Astrocyte (in vitro differentiated cells and primary cell): ENCODE measurements around the gene CCDC158. TPM values are rescaled to one million over a fixed set of nuclear protein-coding genes. Genes with fewer than 3 reads are reported as not detected.

ENCODE experiments used
- DNase-seq: peaks from one replicate; pipeline ENCODE4 v3.0.0-alpha.2; 2010; ENCODE audit warnings: low read depth
- FAIRE-seq: peaks from 2 replicates; lab custom pipeline; 2011; peaks lifted over from hg19 to GRCh38; lab: Jason Lieb, UNC
- H2AFZ ChIP-seq: 2 replicates; pipeline ENCODE4 v1.6.0; 2012; ENCODE audit warnings: low read depth, low read length, inconsistent platforms
- H3K27ac ChIP-seq: 2 replicates; pipeline ENCODE4 v1.5.1; 2011; ENCODE audit warnings: low read depth, low read length, inconsistent platforms
- H3K27me3 ChIP-seq: 2 replicates; pipeline ENCODE4 v1.6.0; 2011; ENCODE audit warnings: low read length, inconsistent platforms; ENCODE audit not compliant: insufficient read depth
- H3K36me3 ChIP-seq: 2 replicates; pipeline ENCODE4 v1.5.1; 2011; ENCODE audit warnings: low read length, inconsistent platforms; ENCODE audit not compliant: insufficient read depth
- H3K4me1 ChIP-seq: 2 replicates; pipeline ENCODE4 v1.5.1; 2011; ENCODE audit warnings: low read length, inconsistent platforms; ENCODE audit not compliant: insufficient read depth
- H3K4me2 ChIP-seq: 2 replicates; pipeline ENCODE4 v1.6.0; 2012; ENCODE audit warnings: low read length, inconsistent platforms
- H3K4me3 ChIP-seq: 2 replicates; pipeline ENCODE4 v1.5.1; 2011; ENCODE audit warnings: low read depth, mild to moderate bottlenecking, low read length, inconsistent platforms; ENCODE audit not compliant: insufficient read depth
- H3K79me2 ChIP-seq: 2 replicates; pipeline ENCODE4 v1.6.0; 2012; ENCODE audit warnings: mild to moderate bottlenecking, low read length, inconsistent platforms; ENCODE audit not compliant: insufficient read depth
- H3K9ac ChIP-seq: 2 replicates; pipeline ENCODE4 v1.6.0; 2012; ENCODE audit warnings: mild to moderate bottlenecking, low read length, inconsistent platforms
- H3K9me3 ChIP-seq: 2 replicates; pipeline ENCODE4 v1.5.1; 2012; ENCODE audit warnings: low read depth, mild to moderate bottlenecking, low read length, inconsistent platforms; ENCODE audit not compliant: insufficient read depth
- H4K20me1 ChIP-seq: 2 replicates; pipeline ENCODE4 v1.6.0; 2012; ENCODE audit warnings: low read length, inconsistent platforms; ENCODE audit not compliant: insufficient read depth
- H3K27ac Mint-ChIP-seq: one replicate; pipeline ENCODE4 v1.8.0; 2021; ENCODE audit warnings: mild to moderate bottlenecking, mixed read lengths; ENCODE audit not compliant: unreplicated experiment
- H3K27me3 Mint-ChIP-seq: one replicate; pipeline ENCODE4 v1.8.0; 2021; ENCODE audit warnings: low read depth, mixed read lengths; ENCODE audit not compliant: unreplicated experiment
- H3K36me3 Mint-ChIP-seq: one replicate; pipeline ENCODE4 v1.8.0; 2021; ENCODE audit warnings: low read depth, mixed read lengths; ENCODE audit not compliant: unreplicated experiment
- H3K4me1 Mint-ChIP-seq: one replicate; pipeline ENCODE4 v1.8.0; 2021; ENCODE audit warnings: low read depth, mixed read lengths; ENCODE audit not compliant: unreplicated experiment
- H3K4me3 Mint-ChIP-seq: one replicate; pipeline ENCODE4 v1.8.0; 2021; ENCODE audit warnings: mild to moderate bottlenecking, moderate library complexity, mixed read lengths; ENCODE audit not compliant: unreplicated experiment
- H3K9me3 Mint-ChIP-seq: one replicate; pipeline ENCODE4 v1.8.0; 2021; ENCODE audit warnings: mild to moderate bottlenecking, mixed read lengths; ENCODE audit not compliant: unreplicated experiment
- EZH2 ChIP-seq: IDR thresholded peaks from 2 replicates; pipeline ENCODE4 v1.6.1; 2012; ENCODE audit warnings: mild to moderate bottlenecking, low read length, inconsistent platforms; ENCODE audit not compliant: insufficient read depth
- total RNA-seq: library from RNA; stranded (reverse); gene quantifications from 2 replicates; pipeline ENCODE4 v1.2.1, GENCODE V29; 2021
- TF ChIP-seq, protein P1 (sequence below): IDR thresholded peaks from 2 replicates; pipeline ENCODE4 v1.5.1; 2011; ENCODE audit warnings: low read depth, mild to moderate bottlenecking, inconsistent platforms, low read length, moderate library complexity; ENCODE audit not compliant: insufficient read depth

CCDC158 gene
- total RNA-seq, 1 donor from 2014 or later = not detected

DNA sequence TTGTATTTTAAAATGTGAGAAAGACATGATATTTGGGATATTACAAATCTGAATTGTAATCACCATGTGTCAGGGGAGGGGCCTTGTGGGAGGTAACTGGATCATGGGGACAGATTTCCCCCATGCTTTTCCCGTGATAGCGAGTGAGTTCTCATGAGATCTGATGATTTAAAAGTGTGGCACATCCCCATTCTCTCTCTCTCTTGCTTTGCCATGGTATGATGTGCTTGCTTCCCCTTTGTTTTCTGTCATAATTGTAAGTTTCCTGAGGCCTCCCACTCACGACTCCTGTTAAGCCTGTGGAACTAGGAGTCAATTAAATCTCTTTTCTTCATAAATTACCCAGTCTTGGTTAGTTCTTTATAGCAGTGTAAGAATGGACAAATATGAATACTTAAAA, 39.0 kb downstream of the CCDC158 start:
- H3K4me3 Mint-ChIP-seq = no peak overlapping the region
- H3K4me1 ChIP-seq = no peaks in the 10 kb centered on the region
- DNase-seq (no peak), FAIRE-seq (no peak)
- H3K36me3 Mint-ChIP-seq = no peaks in the 10 kb centered on the region
- H2AFZ ChIP-seq = no peak overlapping the region
- no peak overlapping the region for H3K4me3 ChIP-seq
- H3K27me3 ChIP-seq = no peaks in the 10 kb centered on the region
- H3K27me3 Mint-ChIP-seq = no peaks in the 10 kb centered on the region
- no peaks in the 10 kb centered on the region for H4K20me1 ChIP-seq
- H3K9me3 ChIP-seq = no peaks in the 10 kb centered on the region
- TF ChIP-seq, protein P1, sequence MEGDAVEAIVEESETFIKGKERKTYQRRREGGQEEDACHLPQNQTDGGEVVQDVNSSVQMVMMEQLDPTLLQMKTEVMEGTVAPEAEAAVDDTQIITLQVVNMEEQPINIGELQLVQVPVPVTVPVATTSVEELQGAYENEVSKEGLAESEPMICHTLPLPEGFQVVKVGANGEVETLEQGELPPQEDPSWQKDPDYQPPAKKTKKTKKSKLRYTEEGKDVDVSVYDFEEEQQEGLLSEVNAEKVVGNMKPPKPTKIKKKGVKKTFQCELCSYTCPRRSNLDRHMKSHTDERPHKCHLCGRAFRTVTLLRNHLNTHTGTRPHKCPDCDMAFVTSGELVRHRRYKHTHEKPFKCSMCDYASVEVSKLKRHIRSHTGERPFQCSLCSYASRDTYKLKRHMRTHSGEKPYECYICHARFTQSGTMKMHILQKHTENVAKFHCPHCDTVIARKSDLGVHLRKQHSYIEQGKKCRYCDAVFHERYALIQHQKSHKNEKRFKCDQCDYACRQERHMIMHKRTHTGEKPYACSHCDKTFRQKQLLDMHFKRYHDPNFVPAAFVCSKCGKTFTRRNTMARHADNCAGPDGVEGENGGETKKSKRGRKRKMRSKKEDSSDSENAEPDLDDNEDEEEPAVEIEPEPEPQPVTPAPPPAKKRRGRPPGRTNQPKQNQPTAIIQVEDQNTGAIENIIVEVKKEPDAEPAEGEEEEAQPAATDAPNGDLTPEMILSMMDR = no peak
- no peak overlapping the region for H3K27ac Mint-ChIP-seq
- H3K9me3 Mint-ChIP-seq = peaks cover 3% of the 10 kb centered on the region
- no peak overlapping the region for H3K9ac ChIP-seq
- H3K4me1 Mint-ChIP-seq = peaks cover 3% of the 10 kb centered on the region
- H3K27ac ChIP-seq = no peak overlapping the region
- H3K79me2 ChIP-seq = no peaks in the 10 kb centered on the region
- H3K36me3 ChIP-seq = no peaks in the 10 kb centered on the region
- H3K4me2 ChIP-seq = no peak overlapping the region

DNA sequence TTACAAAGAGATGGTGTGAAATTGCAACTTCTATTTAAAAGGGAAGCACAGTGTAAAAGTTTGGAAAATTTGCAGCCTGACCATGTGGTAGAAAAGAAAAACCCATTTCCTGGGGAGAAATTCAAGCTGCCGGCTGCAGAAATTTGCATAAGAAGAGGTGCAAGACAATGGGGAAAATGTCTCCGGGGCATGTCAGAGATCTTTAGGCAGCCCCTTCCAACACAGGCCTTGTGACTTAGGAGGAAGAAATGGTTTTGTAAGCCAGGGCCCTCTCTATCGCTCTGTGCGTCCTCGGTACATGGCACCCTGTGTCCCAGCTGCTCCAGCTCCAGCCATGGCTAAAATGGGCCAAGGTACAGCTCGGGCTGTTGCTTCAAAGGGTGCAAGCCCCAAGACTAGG, 40.4 kb downstream of the CCDC158 start:
- no peaks in the 10 kb centered on the region for H3K9me3 ChIP-seq
- no peaks in the 10 kb centered on the region for H3K27me3 ChIP-seq
- no peak overlapping the region for H3K4me3 ChIP-seq
- no peaks in the 10 kb centered on the region for H3K79me2 ChIP-seq
- Mint-ChIP-seq H3K9me3 (peaks cover 3% of the 10 kb centered on the region), H3K27me3 (no peaks in the 10 kb centered on the region), H3K27ac (no peak overlapping the region), H3K4me3 (no peak overlapping the region), H3K36me3 (no peaks in the 10 kb centered on the region), H3K4me1 (peaks cover 3% of the 10 kb centered on the region)
- H3K4me2 ChIP-seq = no peak overlapping the region
- TF ChIP-seq, protein P1 = no peak
- TF ChIP-seq EZH2 = no peak
- H3K9ac ChIP-seq = no peak overlapping the region
- no peaks in the 10 kb centered on the region for H4K20me1 ChIP-seq
- no peaks in the 10 kb centered on the region for H3K4me1 ChIP-seq
- DNase-seq = no peak
- H3K36me3 ChIP-seq = no peaks in the 10 kb centered on the region
- no peak for FAIRE-seq
- H2AFZ ChIP-seq = no peak overlapping the region
- no peak overlapping the region for H3K27ac ChIP-seq

GRCh38 chr4:76377911-76378310, 43.0 kb downstream of the CCDC158 start:
- Histone ChIP-seq H3K36me3 (no peaks in the 10 kb centered on the region), H3K79me2 (no peaks in the 10 kb centered on the region), H3K27me3 (no peaks in the 10 kb centered on the region), H3K9ac (no peak overlapping the region), H3K4me3 (no peak overlapping the region), H3K4me1 (no peaks in the 10 kb centered on the region), H3K27ac (no peak overlapping the region), H2AFZ (no peak overlapping the region), H3K4me2 (no peak overlapping the region), H3K9me3 (no peaks in the 10 kb centered on the region), H4K20me1 (no peaks in the 10 kb centered on the region)
- Mint-ChIP-seq H3K27ac (no peak overlapping the region), H3K4me1 (peaks cover 3% of the 10 kb centered on the region), H3K36me3 (no peaks in the 10 kb centered on the region), H3K4me3 (no peak overlapping the region), H3K9me3 (peaks cover 3% of the 10 kb centered on the region), H3K27me3 (no peaks in the 10 kb centered on the region)
- TF ChIP-seq EZH2 = no peak
- TF ChIP-seq, protein P1 = peak; percentile 71
- no peak for FAIRE-seq
- peak; percentile 58 for DNase-seq
